Epithelial cell of esophagus (primary cell): ENCODE data around the gene GOLT1A.
A peak's percentile ranks its signal among the peaks of the same experiment; 100 is the strongest.

Source experiments
- DNase-seq: peaks from one replicate; pipeline ENCODE4 v3.0.0; 2010; ENCODE audit warnings: low read depth
- H3K4me3 ChIP-seq: 2 replicates; pipeline ENCODE4 v1.5.1; 2011; ENCODE audit warnings: mild to moderate bottlenecking, low read length, control low read depth
- CTCF ChIP-seq: IDR thresholded peaks from 2 replicates; pipeline ENCODE4 v1.5.1; 2011; ENCODE audit warnings: low read depth, mild to moderate bottlenecking, low read length, control low read depth, inconsistent platforms; ENCODE audit not compliant: insufficient read depth; ENCODE audit errors: missing control alignments

GOLT1A gene

GRCh38 chr1:204227351-204227750, 13.6 kb upstream of the GOLT1A start:
- TF ChIP-seq CTCF, result no peak
- no peak overlapping the region for H3K4me3 ChIP-seq
- no peak for DNase-seq

- TF ChIP-seq CTCF, result no peak
- no peak overlapping the region for H3K4me3 ChIP-seq
- peak; percentile 90 for DNase-seq
Observed at GRCh38 chr1:204225841-204226735, 12.3 kb upstream of the GOLT1A start.

DNA sequence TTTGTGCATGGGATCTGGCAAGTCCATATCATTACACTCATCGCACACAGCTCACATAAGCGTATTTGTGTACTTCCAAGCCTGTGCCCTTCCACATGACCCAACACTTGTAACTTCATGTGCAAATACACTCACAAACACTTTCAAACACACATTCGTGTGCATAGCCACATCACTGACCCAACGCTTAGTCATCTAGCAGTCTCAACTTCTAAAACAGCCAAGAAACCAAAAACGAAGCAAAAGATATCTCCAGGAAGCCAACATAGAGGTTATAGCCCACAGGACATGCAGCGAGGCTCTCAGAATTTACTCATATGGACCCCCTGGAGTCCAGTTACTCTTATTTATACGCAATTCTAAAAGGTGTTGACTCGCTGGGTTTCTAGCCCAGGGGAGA, 10.9 kb upstream of the GOLT1A start:
- no peak for TF ChIP-seq CTCF
- H3K4me3 ChIP-seq, result no peak overlapping the region
- no peak for DNase-seq

GRCh38 chr1:204223129-204223860, 9.5 kb upstream of the GOLT1A start:
- no peak for TF ChIP-seq CTCF
- DNase-seq, result no peak
- H3K4me3 ChIP-seq, result no peak overlapping the region

DNA sequence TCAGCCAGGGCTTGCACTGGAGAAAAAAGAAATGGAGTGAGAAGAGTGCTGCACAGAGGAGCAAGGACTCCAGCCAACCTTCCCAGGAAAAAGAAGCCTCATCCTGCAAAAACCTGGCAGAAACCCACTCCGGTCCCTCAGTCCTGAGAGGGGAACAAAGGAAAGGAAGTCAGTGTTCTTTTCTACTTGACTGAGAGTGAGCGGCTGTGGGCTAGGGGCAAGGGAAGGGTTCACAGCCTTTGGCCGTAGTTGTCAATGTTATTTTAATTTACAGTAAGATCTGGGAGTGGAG, 8.9 kb upstream of the GOLT1A start:
- H3K4me3 ChIP-seq, result no peak overlapping the region
- DNase-seq, result no peak
- no peak for TF ChIP-seq CTCF

- TF ChIP-seq CTCF, result no peak
- DNase-seq, result no peak
- H3K4me3 ChIP-seq, result no peak overlapping the region
Observed at GRCh38 chr1:204222006-204222763, 8.4 kb upstream of the GOLT1A start.
